ENCODE results near the gene NCR2. TPM values are rescaled to one million over a fixed set of nuclear protein-coding genes. Genes with fewer than 3 reads are reported as not detected.

NCR2 gene
- total and polyA plus RNA-seq, 9 donors, result not detected

DNA sequence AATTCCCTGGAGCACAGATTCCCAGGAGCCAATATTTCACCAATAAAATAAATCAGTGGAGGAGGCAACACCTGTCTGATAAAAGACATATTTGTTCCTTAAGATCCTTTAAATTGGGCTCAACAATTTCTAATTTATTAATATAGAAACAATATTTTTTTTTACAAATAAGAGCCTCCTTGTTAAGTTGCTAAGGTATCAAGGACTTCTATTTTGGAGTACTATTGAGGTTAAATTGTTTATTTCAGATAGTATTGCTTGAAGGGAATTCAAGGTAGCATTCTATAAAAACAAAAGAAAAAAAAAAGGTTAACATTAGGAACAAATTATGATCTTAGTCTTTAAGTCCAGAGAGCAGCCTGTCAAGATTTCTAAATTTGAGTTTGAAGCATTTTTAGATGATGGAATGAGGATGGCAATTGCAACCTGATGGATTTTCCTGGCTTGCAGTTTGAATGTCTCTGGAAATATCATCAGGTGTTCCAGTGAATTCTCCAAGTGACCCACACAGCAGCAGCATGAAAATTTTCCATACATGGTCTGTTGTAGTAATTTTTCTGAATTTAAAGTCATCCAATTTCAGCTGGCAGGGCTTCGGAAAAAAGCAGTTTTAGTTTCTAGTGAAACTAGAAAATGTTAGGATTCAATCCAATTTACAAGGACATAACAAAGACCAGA is 19.3 kb upstream of the NCR2 start:
- TF ChIP-seq POLR2A (IDR thresholded peaks at IDR 0.05), result no peak
- TF ChIP-seq, protein P1, sequence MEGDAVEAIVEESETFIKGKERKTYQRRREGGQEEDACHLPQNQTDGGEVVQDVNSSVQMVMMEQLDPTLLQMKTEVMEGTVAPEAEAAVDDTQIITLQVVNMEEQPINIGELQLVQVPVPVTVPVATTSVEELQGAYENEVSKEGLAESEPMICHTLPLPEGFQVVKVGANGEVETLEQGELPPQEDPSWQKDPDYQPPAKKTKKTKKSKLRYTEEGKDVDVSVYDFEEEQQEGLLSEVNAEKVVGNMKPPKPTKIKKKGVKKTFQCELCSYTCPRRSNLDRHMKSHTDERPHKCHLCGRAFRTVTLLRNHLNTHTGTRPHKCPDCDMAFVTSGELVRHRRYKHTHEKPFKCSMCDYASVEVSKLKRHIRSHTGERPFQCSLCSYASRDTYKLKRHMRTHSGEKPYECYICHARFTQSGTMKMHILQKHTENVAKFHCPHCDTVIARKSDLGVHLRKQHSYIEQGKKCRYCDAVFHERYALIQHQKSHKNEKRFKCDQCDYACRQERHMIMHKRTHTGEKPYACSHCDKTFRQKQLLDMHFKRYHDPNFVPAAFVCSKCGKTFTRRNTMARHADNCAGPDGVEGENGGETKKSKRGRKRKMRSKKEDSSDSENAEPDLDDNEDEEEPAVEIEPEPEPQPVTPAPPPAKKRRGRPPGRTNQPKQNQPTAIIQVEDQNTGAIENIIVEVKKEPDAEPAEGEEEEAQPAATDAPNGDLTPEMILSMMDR (IDR thresholded peaks at IDR 0.05), result no peak
- no peak for TF ChIP-seq EP300 (IDR thresholded peaks at IDR 0.05)
- H3K27me3 ChIP-seq, result no peaks in the 10 kb centered on the region
- H3K27ac ChIP-seq, result no peak overlapping the region
- H3K36me3 ChIP-seq, result no peaks in the 10 kb centered on the region
- no peaks in the 10 kb centered on the region for H3K9me3 ChIP-seq
- 23 to 44% (median 40%) methylated on average over 1 of the region's 1 CpG for WGBS, 3 donors
- intact Hi-C loops (cut with DNase I), result no loop called here
- no peak overlapping the region for H3K4me3 ChIP-seq
- peaks cover 3% of the 10 kb centered on the region for H3K4me1 ChIP-seq (ENCODE audit: insufficient read depth)
- DNase-seq, result no peak

- TF ChIP-seq, protein P1 (IDR thresholded peaks at IDR 0.05), result no peak
- TF ChIP-seq EP300 (IDR thresholded peaks at IDR 0.05) (no peak), POLR2A (IDR thresholded peaks at IDR 0.05) (no peak)
- no peaks in the 10 kb centered on the region for H3K36me3 ChIP-seq
- H3K27ac ChIP-seq, result no peak overlapping the region
- DNase-seq, result no peak
- intact Hi-C loops (cut with DNase I), result no loop called here
- 25 to 33% (median 31%) methylated on average over 9 of the region's 9 CpGs for WGBS, 3 donors
- H3K27me3 ChIP-seq, result no peaks in the 10 kb centered on the region
- peaks cover 3% of the 10 kb centered on the region for H3K4me1 ChIP-seq (ENCODE audit: insufficient read depth)
- H3K9me3 ChIP-seq, result no peaks in the 10 kb centered on the region
- H3K4me3 ChIP-seq, result no peak overlapping the region
These were observed 17.2 kb upstream of the NCR2 start for GRCh38 chr6:41318261-41318653.

DNA sequence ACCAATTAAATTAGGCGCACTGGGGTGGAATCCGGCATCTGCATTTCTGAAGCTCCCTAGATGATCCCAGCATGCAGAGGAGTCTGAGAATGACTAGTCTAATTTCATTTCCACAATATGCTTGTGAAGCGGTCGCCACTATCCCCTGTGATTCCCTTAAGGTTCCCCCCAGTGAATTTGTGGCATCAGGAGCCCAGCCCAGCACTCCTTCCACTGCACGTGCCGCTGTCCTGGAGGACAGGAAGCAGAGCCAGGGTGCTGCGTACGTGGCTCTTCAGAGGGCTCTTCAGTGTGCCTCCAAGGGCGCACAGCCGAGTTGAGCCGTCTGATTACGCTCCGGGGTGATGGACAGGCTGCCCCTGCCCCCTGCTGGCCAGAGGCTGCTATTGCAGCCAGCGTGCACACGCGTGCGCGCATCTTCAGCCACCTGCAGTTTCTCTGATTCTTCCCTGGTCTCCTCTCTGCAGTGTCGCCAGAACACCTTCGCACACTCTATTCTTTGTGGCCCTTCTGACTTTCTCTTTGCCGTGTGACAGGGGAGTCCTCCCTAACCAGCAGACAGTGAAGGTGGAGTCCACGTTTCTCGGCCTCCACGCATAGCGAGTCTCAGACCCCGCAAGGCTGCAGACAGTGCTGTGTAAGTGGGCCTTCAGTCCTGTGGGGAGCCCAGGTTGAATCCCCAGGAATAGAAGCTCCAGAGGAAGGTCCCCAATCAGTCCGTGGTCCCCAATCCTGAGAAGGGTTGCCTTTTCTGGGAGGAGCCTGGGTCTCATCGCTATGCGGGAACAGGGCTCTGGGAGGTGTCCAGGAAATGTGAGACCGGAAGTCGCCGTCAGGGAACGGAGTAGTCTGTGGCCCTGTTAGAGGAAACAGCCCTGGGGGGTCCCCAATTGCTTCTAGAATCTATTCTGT is 16.5 kb upstream of the NCR2 start:
- intact Hi-C loops (cut with DNase I), result no loop called here
- TF ChIP-seq, protein P1 (IDR thresholded peaks at IDR 0.05), result peak; percentile 76 to 92 (median 86)
- TF ChIP-seq POLR2A (IDR thresholded peaks at IDR 0.05) (no peak), EP300 (IDR thresholded peaks at IDR 0.05) (no peak)
- Histone ChIP-seq H3K4me1 (ENCODE audit: insufficient read depth) (peaks cover 3% of the 10 kb centered on the region), H3K9me3 (no peaks in the 10 kb centered on the region), H3K27ac (no peak overlapping the region), H3K4me3 (no peak overlapping the region), H3K27me3 (no peaks in the 10 kb centered on the region), H3K36me3 (no peaks in the 10 kb centered on the region)
- WGBS, 3 donors, result 24 to 25% (median 25%) methylated on average over 32 to 33 of the region's 33 CpGs
- peak; percentile 53 to 82 (median 71) for DNase-seq

- Histone ChIP-seq H3K36me3 (no peaks in the 10 kb centered on the region), H3K27ac (no peak overlapping the region), H3K9me3 (no peaks in the 10 kb centered on the region), H3K4me3 (no peak overlapping the region), H3K4me1 (ENCODE audit: insufficient read depth) (peaks cover 3% of the 10 kb centered on the region), H3K27me3 (no peaks in the 10 kb centered on the region)
- intact Hi-C loops (cut with DNase I), result no loop called here
- TF ChIP-seq, protein P1 (IDR thresholded peaks at IDR 0.05), result no peak
- TF ChIP-seq EP300 (IDR thresholded peaks at IDR 0.05), result no peak
- no peak for TF ChIP-seq POLR2A (IDR thresholded peaks at IDR 0.05)
- WGBS, 3 donors, result 83 to 85% (median 84%) methylated on average over 4 of the region's 4 CpGs
- DNase-seq, result no peak
These were observed 14.2 kb upstream of the NCR2 start for GRCh38 chr6:41321183-41321582.

Data from ovary (tissue), 9 donors.